Activated CD8-positive, alpha-beta memory T cell treated with anti-CD3 and anti-CD28 coated beads, Interleukin-2, amount 10 ng/mL, durations not matched to agents 7 days and 5 days (primary cell): ENCODE data around the gene MPPED1. TPM values are rescaled to one million over a fixed set of nuclear protein-coding genes. Genes with fewer than 3 reads are reported as not detected.

Experiments
- ATAC-seq: fragments of 150-1000 bp; cut with Tn5 transposase; one replicate; pipeline ENCODE4 v1.10.0; 2021; ENCODE audit warnings: moderate library complexity
- CTCF ChIA-PET: fragments of 350-600 bp; sonication (Branson Sonifier 250); formaldehyde crosslinking; loops from one replicate; lab custom pipeline; 2021; ENCODE audit warnings: antibody characterized with exemption; lab: Charles Lee
- DNase-seq: peaks from one replicate; pipeline ENCODE4 v3.0.0-alpha.2; 2020
- H3K27ac Mint-ChIP-seq: one replicate; pipeline ENCODE4 v1.8.0; 2021; ENCODE audit warnings: mild to moderate bottlenecking, mixed read lengths
- H3K27me3 Mint-ChIP-seq: one replicate; pipeline ENCODE4 v1.8.0; 2021; ENCODE audit warnings: mixed read lengths
- H3K36me3 Mint-ChIP-seq: one replicate; pipeline ENCODE4 v1.8.0; 2021; ENCODE audit warnings: mild to moderate bottlenecking, mixed read lengths
- H3K4me1 Mint-ChIP-seq: one replicate; pipeline ENCODE4 v1.8.0; 2021; ENCODE audit warnings: mixed read lengths
- H3K4me3 Mint-ChIP-seq: one replicate; pipeline ENCODE4 v1.8.0; 2021; ENCODE audit warnings: mild to moderate bottlenecking, moderate library complexity, mixed read lengths
- H3K9me3 Mint-ChIP-seq: one replicate; pipeline ENCODE4 v1.8.0; 2022; ENCODE audit warnings: low read depth, mixed read lengths
- total RNA-seq, 2 experiments: library from RNA; stranded (reverse); gene quantifications; one replicate each; pipeline ENCODE4 v1.2.3, GENCODE V29; 2021

MPPED1 gene
- total RNA-seq, 2 experiments from 2014 or later = not detected

DNA sequence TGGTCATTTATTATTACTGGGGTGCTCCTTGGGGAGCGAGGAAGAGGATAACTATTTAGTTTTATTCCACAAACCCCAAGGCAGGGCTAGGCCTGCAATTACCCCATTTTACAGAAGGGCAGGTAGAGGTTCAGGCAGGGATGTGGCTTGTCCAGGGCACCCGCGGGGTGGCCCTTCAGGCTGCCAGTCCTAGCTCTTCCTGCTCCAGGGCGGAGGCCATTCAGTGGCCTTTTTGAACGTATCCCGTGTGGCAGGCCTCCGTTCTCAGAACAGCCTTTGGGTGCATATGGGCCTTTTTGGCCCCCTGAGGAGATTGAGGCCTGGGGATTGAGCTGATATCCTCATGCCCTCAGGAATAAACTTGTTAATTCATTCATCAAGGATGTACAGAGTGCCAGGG lies 66.2 kb downstream of the MPPED1 start:
- ATAC-seq (no peak), DNase-seq (no peak)
- H3K27me3 Mint-ChIP-seq = no peaks in the 10 kb centered on the region
- H3K4me3 Mint-ChIP-seq = no peak overlapping the region
- no peaks in the 10 kb centered on the region for H3K9me3 Mint-ChIP-seq
- no peaks in the 10 kb centered on the region for H3K36me3 Mint-ChIP-seq
- H3K27ac Mint-ChIP-seq = no peak overlapping the region
- CTCF ChIA-PET = no interaction called here
- H3K4me1 Mint-ChIP-seq = peaks cover 6% of the 10 kb centered on the region

DNA sequence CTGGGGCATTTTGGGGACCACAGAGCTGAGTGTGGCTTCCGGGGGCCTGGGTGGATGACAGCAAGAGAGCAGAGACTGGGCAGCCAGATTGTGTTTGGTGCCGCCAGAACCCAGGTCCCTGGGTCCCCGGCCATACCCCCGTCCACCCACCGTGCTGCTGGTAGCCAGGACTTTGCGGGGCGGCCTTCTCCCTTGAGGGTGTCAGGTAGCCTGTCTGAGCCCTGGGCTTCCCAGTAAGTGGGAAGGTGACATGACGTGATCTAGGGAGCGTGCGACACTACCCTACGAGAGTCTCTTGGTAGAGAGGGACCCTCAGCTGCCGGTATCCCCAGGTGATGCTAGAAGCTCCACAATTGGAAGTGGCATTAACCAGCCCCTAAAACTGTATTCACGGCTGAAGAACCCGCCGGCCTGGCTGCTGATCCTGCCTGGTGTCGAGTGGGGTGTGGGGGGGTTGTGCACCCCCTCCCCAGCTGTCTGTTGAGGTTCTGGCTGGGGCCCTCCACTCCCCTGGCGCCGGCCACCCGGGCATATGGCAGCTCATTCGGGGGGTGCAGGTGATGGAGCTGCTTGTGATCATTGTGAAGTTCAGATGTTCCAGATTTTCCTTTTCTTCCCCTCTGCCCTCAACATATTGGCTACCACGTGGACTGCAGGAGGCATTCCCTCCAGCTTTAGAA lies 66.9 kb downstream of the MPPED1 start:
- Mint-ChIP-seq H3K4me1 (peaks cover 6% of the 10 kb centered on the region), H3K27ac (no peak overlapping the region), H3K9me3 (no peaks in the 10 kb centered on the region), H3K36me3 (no peaks in the 10 kb centered on the region), H3K27me3 (no peaks in the 10 kb centered on the region), H3K4me3 (no peak overlapping the region)
- DNase-seq (no peak), ATAC-seq (no peak)
- CTCF ChIA-PET = no interaction called here

DNA sequence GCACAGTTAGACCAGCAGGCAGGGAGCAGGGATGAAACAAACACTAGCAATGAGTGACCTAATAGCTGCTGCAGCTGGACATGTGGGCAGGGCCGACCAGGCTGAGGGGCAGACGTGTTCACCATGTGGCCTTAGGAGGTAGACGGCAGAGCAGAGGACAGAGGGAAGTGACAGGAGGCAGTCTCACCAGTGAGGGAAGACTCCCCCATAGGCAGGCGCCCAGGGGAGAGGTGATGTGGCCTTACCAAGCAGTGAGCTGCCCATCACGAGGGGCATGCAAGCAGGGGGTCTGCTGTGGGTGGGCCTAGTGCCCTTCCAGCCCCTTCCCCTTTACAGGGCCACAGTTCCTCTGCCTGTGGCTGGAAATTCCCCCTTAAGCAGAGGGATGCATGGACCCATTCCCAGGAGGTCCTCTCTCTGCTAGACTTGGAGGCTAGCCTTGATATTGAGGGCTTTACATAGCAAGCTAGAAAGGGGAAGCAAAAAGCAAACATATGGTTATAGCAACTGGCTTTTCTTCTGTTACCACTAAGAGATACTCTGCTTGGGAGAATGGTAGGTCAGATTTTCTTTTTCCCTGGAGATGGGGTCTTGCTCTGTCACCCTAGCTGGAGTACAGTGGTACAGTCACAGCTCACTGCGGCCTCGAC lies 67.6 kb downstream of the MPPED1 start:
- H3K4me1 Mint-ChIP-seq = peaks cover 6% of the 10 kb centered on the region
- no peak overlapping the region for H3K4me3 Mint-ChIP-seq
- H3K27me3 Mint-ChIP-seq = no peaks in the 10 kb centered on the region
- no peak overlapping the region for H3K27ac Mint-ChIP-seq
- H3K9me3 Mint-ChIP-seq = no peaks in the 10 kb centered on the region
- CTCF ChIA-PET = no interaction called here
- ATAC-seq (no peak), DNase-seq (no peak)
- H3K36me3 Mint-ChIP-seq = no peaks in the 10 kb centered on the region

DNA sequence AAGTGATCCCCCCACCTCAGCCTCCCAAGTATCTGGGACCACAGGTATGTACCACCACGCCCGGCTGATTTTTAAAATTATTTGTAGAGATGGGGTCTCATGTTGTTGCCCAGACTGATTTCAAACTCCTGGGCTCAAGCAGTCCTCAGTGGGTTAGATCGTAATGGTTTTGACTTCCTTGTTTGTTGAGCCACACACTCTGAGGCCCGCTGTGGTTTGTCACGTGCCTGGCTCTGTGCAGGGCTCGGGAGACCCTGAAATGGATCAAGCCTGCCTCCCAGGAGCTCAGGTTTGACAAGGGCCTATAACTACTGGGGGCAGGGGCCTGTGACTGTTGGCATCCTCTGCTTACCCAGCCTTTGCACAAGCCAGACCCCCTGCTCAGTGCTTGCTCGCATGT lies 68.1 kb downstream of the MPPED1 start:
- Mint-ChIP-seq H3K36me3 (no peaks in the 10 kb centered on the region), H3K27me3 (no peaks in the 10 kb centered on the region), H3K4me1 (peaks cover 6% of the 10 kb centered on the region), H3K27ac (no peak overlapping the region), H3K9me3 (no peaks in the 10 kb centered on the region), H3K4me3 (no peak overlapping the region)
- CTCF ChIA-PET = no interaction called here
- no peak for DNase-seq
- ATAC-seq = no peak

DNA sequence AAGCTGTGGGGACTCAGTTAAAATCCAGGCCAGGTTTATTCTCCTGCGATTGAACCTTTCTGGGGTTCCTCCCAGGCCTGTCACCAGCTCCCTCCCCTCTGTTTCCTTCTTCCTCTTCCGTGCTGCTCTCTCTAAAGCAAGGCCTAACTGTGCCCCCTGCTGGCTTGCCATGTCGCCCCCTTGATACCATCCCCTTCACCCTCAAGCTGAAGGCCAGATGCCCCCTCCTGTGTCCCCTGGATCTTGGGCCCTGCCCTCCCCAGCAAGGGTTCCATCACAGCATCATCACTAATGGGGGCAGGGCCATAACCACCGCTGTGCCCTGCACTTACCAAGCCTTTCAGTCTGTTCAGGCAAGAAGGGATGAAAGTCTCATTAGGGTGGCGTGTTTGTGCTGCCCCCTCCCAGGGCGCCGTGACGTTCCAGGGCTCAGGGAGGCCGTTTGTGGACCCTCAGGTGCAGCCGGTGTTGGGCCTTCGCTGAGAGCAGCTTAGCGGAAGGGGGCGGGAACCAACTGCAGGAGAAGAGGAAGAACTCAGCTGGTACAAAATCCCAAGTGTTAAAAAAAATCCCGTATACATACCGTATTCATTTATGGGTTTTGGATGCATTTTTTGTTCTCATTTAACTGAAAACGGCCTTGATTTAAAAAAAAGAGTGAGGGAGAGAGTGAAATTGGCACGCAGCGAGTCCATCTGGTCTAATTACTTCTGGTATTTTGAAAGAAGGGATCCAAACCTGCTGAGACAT lies 69.9 kb downstream of the MPPED1 start:
- DNase-seq (peak; percentile 52), ATAC-seq (peak; percentile 64)
- H3K36me3 Mint-ChIP-seq = no peaks in the 10 kb centered on the region
- peak overlapping the region; percentile 21 for H3K4me3 Mint-ChIP-seq
- CTCF ChIA-PET = interaction anchor here (0.7 to 1.5 kb wide), 4 partner anchors 9 to 244 kb away, joined by 3 to 7 read pairs (median 4); no protein-coding TSS in a partner anchor
- H3K27me3 Mint-ChIP-seq = no peaks in the 10 kb centered on the region
- no peaks in the 10 kb centered on the region for H3K9me3 Mint-ChIP-seq
- H3K4me1 Mint-ChIP-seq = peaks cover 6% of the 10 kb centered on the region
- H3K27ac Mint-ChIP-seq = peak overlapping the region; percentile 56

DNA sequence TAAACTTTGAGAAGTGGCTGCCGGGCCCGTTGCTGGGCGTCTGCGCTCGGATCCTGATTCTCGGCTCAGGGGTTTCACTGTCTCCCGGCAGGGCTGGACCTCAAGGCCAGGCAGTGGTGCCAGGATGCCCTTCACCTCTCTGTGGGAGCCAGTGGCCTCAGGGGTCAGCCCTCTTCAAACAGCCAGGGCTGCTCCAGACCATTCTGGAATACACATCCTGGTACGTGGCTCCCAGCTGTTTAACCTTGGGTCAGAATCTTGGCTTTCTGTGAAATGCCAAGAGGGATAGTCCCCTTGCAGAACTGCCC lies 70.5 kb downstream of the MPPED1 start:
- CTCF ChIA-PET = interaction anchor here (1.5 kb wide), 2 partner anchors 93 to 104 kb away, joined by 5 to 7 read pairs; no protein-coding TSS in a partner anchor
- Mint-ChIP-seq H3K36me3 (no peaks in the 10 kb centered on the region), H3K27ac (no peak overlapping the region), H3K27me3 (no peaks in the 10 kb centered on the region), H3K9me3 (no peaks in the 10 kb centered on the region), H3K4me1 (peaks cover 6% of the 10 kb centered on the region), H3K4me3 (no peak overlapping the region)
- DNase-seq (no peak), ATAC-seq (no peak)

DNA sequence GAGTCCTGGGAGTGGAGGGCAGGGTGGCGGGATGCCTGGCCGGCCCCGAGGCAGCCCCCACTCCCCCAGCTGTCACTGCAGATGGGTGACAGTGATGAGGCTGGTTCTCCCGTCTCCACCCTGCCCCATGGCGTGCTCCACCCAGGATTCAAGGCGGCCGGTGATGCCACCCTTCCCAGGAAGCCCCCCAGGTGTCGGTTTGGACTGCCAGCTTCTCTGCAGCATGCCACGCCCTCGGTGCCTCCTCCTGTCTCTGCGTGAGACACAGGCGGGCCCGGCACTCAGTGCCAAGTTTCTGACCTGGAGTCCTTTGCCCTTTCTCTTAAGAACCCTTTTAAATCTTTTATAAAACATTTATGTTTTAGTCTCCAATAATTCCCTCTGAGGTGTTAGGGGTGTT lies 71.5 kb downstream of the MPPED1 start:
- H3K4me1 Mint-ChIP-seq = peaks cover 6% of the 10 kb centered on the region
- no peaks in the 10 kb centered on the region for H3K36me3 Mint-ChIP-seq
- H3K9me3 Mint-ChIP-seq = no peaks in the 10 kb centered on the region
- CTCF ChIA-PET = no interaction called here
- H3K27ac Mint-ChIP-seq = no peak overlapping the region
- H3K4me3 Mint-ChIP-seq = no peak overlapping the region
- DNase-seq (no peak), ATAC-seq (no peak)
- H3K27me3 Mint-ChIP-seq = no peaks in the 10 kb centered on the region

DNA sequence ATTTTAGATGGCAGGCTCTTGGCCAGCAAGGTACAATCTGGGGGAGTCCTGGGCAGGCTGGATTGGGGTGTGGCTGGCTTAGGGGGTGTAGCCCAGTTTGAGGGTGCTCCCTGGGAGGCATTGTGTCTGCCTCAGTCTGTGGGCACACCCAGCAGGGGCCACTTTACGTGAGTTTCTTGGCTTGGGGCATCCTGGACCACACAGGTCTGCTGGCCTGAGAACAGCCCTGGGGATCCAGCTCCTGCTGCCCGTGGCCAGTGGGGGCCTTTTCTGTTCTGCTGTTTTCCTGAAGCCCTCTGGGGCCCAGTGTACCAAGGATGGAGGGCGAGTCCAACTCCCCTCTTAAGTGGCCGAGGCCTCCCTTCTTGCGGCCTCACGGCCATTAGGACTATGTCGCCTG lies 71.9 kb downstream of the MPPED1 start:
- Mint-ChIP-seq H3K9me3 (no peaks in the 10 kb centered on the region), H3K4me1 (peaks cover 6% of the 10 kb centered on the region), H3K36me3 (no peaks in the 10 kb centered on the region), H3K27ac (no peak overlapping the region), H3K27me3 (no peaks in the 10 kb centered on the region), H3K4me3 (no peak overlapping the region)
- DNase-seq (no peak), ATAC-seq (no peak)
- CTCF ChIA-PET = no interaction called here

DNA sequence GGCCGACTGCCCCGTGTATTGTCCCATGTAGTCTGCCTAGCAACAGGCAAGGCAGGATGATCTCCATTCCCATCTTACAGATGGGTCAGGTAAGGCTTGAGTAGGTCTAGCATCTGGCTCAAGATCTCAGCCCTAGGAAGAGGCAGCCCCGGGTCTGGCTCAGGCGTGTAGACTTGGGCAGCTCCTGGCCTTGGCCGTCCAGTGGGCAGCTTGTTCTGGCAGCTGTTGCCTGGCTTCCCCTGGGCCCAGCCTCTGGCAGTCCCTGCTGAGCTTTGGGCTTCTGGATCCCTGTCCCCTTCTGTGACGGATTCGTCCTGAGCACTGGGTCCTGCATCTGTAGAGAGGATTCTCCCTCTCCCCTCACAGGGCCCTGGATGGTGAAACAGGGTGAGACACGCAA lies 72.4 kb downstream of the MPPED1 start:
- Mint-ChIP-seq H3K9me3 (no peaks in the 10 kb centered on the region), H3K27ac (no peak overlapping the region), H3K27me3 (no peaks in the 10 kb centered on the region), H3K4me1 (peaks cover 6% of the 10 kb centered on the region), H3K36me3 (no peaks in the 10 kb centered on the region), H3K4me3 (no peak overlapping the region)
- ATAC-seq = no peak
- DNase-seq = no peak
- CTCF ChIA-PET = no interaction called here

DNA sequence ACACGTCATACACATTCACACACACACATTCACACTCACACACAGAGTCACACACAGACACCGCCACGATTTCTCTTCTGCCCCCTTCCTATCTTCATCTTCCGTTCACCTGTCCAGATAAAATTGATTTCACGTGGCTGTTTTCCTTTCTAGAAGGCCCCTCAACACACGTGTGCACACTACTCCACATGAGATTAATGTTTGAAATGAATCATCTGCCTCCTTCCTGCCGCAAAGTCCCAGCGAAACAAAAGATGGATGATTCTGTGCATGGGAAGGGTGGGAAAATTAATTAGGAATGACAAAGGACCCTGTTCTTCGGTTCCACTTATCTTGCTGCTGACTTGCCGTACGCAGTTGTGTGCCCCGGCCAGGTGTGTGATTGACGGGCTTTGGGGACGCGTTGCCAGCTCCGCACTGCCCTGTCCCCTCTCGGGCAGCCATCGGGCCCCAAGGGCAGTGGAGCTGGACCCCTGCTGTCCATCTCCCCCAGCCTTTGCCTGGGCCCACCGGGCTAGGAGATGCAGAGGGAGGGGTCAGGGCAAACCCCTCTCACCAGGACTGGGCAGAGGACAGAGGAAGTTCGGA lies 73.8 kb downstream of the MPPED1 start:
- Mint-ChIP-seq H3K27ac (no peak overlapping the region), H3K27me3 (no peaks in the 10 kb centered on the region), H3K9me3 (no peaks in the 10 kb centered on the region), H3K4me3 (no peak overlapping the region), H3K4me1 (peaks cover 2% of the 10 kb centered on the region), H3K36me3 (no peaks in the 10 kb centered on the region)
- ATAC-seq (no peak), DNase-seq (no peak)
- CTCF ChIA-PET = no interaction called here

DNA sequence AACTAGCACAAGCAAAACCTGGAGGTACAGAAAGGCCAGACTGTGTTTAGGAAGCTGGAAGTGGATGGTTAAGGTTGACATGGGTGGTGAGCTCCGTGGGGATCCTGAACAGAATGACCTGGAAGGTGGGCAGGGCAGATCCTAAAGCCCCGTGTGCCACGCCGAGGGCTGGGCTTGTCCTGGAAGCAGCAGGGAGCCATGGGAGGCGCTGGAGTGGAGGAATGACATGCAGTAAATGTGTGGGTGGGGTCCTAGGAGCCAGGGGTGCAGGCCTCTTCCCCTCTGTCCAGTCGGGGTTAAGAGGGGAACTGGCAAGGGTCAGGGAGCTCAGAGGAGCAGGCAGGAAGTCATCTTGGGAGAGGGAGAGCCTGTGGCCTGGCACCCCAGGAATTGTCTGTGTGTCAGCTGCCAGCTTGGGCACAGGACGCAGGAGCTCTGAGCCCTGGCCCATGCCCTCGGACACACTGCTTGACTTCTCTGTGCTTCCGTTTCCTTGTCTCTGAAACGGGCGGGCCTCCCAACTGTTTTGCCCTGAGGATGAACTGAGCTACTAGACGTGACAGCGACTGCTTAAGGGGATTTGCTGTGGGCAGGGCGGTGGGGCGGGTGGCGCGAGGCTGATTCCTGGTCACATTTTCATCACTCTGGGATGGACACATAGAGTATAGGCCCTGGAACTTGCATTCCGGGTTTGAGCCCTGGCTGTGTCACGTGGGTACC lies 75.7 kb downstream of the MPPED1 start:
- ATAC-seq (no peak), DNase-seq (no peak)
- H3K4me3 Mint-ChIP-seq = no peak overlapping the region
- H3K27ac Mint-ChIP-seq = no peak overlapping the region
- CTCF ChIA-PET = no interaction called here
- H3K4me1 Mint-ChIP-seq = no peaks in the 10 kb centered on the region
- no peaks in the 10 kb centered on the region for H3K27me3 Mint-ChIP-seq
- no peaks in the 10 kb centered on the region for H3K36me3 Mint-ChIP-seq
- peaks cover 3% of the 10 kb centered on the region for H3K9me3 Mint-ChIP-seq

DNA sequence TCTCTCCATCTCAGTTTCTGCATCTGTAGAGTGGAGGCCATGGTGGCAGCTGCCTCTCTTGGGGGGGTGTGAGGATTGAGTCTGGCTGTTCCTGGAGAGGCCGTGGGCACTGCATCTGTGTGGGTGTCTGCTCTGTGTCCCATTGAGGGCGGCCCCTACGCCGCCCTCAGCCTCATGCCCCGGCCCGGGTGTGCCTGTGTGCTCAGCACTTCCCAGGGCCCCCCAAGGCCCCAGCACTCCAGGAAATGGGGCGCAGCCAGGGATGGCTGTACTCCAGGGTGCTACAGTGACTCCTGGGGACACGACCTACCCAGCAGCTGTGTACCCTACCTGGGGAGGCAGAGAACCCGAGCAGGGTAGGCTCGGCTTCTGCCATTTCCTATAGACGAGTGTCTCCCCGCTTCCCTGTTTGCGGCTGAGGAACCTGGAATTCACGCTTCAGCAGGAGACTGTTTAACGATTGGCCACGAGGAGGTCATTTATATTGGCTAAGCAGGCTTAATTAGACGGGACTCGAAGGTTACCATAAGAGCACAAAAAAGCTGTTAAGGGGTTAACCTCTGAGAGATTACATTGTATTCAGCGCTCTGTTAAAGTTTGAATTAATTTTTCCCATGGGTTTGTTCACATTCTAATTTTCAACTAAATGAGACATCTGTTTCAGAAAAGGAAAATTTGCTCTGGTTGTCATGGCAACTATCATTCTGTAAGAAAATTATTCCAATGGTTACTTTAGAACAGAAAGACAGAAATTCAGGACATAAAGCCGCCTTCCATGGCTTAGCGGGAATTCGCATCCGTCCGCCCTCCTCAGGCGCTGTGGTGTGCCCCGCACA lies 76.4 kb downstream of the MPPED1 start:
- H3K4me3 Mint-ChIP-seq = no peak overlapping the region
- H3K27ac Mint-ChIP-seq = no peak overlapping the region
- peaks cover 3% of the 10 kb centered on the region for H3K9me3 Mint-ChIP-seq
- H3K36me3 Mint-ChIP-seq = no peaks in the 10 kb centered on the region
- no peak for DNase-seq
- ATAC-seq = no peak
- no peaks in the 10 kb centered on the region for H3K27me3 Mint-ChIP-seq
- no peaks in the 10 kb centered on the region for H3K4me1 Mint-ChIP-seq
- CTCF ChIA-PET = no interaction called here
